Spleen (tissue), 11 donors: ENCODE data around the gene ZFX. TPM values are rescaled to one million over a fixed set of nuclear protein-coding genes. Genes with fewer than 3 reads are reported as not detected.
A peak's percentile ranks its signal among the peaks of the same experiment; 100 is the strongest.

ENCODE experiments used
- DNase-seq: peaks from one replicate; pipeline ENCODE4 v3.0.0-alpha.2; 2020
- H3K27ac ChIP-seq, 8 donors: fragments of 200-600 bp; sonication (generic) in 7 of 8; 1 replicate in 4 of 8; 2 replicates in 4 of 8; pipeline versions ENCODE4 v1.5.0 to v1.8.0; 2016 to 2021; ENCODE audit warnings: inconsistent platforms in 4 of 8, mild to moderate bottlenecking in 4 of 8, moderate library complexity in 1 of 8
- H3K27me3 ChIP-seq, 7 donors: fragments of 200-600 bp; sonication (generic) in 6 of 7; replicated peaks in 1 of 7; 1 replicate in 4 of 7; 2 replicates in 3 of 7; pipeline versions ENCODE4 v1.5.0 to v1.8.0; 2016 to 2021; ENCODE audit warnings: inconsistent platforms in 3 of 7, mild to moderate bottlenecking in 1 of 7
- H3K36me3 ChIP-seq, 6 donors: fragments of 200-600 bp; sonication (generic) in 5 of 6; 1 replicate in 4 of 6; 2 replicates in 2 of 6; pipeline versions ENCODE4 v1.5.0 to v1.8.0; 2016 to 2021; ENCODE audit warnings: inconsistent platforms in 2 of 6
- H3K4me1 ChIP-seq, 6 donors: fragments of 200-600 bp; sonication (generic) in 5 of 6; 1 replicate in 3 of 6; 2 replicates in 3 of 6; pipeline versions ENCODE4 v1.5.0 to v1.8.0; 2016 to 2021; ENCODE audit warnings: inconsistent platforms in 3 of 6
- H3K4me3 ChIP-seq, 8 donors: fragments of 200-600 bp; sonication (generic) in 7 of 8; 1 replicate in 4 of 8; 2 replicates in 4 of 8; pipeline versions ENCODE4 v1.5.0 to v1.8.0; 2016 to 2021; ENCODE audit warnings: inconsistent platforms in 4 of 8, mild to moderate bottlenecking in 4 of 8, moderate library complexity in 2 of 8
- H3K9me3 ChIP-seq, 8 donors: fragments of 200-600 bp; sonication (generic) in 7 of 8; 1 replicate in 4 of 8; 2 replicates in 4 of 8; pipeline versions ENCODE4 v1.5.0 to v1.8.0; 2016 to 2021; ENCODE audit warnings: inconsistent platforms in 4 of 8
- CTCF ChIP-seq, 11 experiments: fragments of 200-600 bp in 7 of 11; fragments of 450-650 bp in 4 of 11; sonication (generic) in 4 of 11; IDR thresholded peaks in 8 of 11; conservative IDR thresholded peaks in 3 of 11; 1 replicate in 7 of 11; 2 replicates in 4 of 11; pipeline versions ENCODE4 v1.4.0 to v1.8.0; 2016 to 2021; ENCODE audit warnings: antibody characterized with exemption in 11 of 11, inconsistent platforms in 4 of 11, mild to moderate bottlenecking in 1 of 11
- POLR2A ChIP-seq, 3 donors: fragments of 450-650 bp; IDR thresholded peaks; one replicate each; pipeline ENCODE4 v1.5.1; 2017; ENCODE audit warnings: antibody characterized with exemption in 3 of 3, mild to moderate bottlenecking in 1 of 3
- POLR2AphosphoS5 ChIP-seq, 3 donors: sonication (generic); formaldehyde crosslinking; IDR thresholded peaks; one replicate each; pipeline ENCODE4 v1.5.1; 2017; ENCODE audit warnings: antibody characterized with exemption in 3 of 3
- WGBS, 5 donors: extraction: QIAGEN DNeasy Blood & Tissue Kit in 3 of 5; methylation state at CpG; one replicate each; pipeline versions ENCODE4 v1.1.5 to v1.1.7; 2013 to 2018; 5-methylcytosine and 5-hydroxymethylcytosine counted together
- intact Hi-C: fragments of 100-400 bp; cut with DNase I; formaldehyde crosslinking; loops from one replicate; pipeline ENCODE4 v1.15.0; 2023; ENCODE audit warnings: low total_unique reads
- polyA plus RNA-seq, 3 donors: library from polyadenylated mRNA; stranded (reverse); fragments of 200-250 nt; gene quantifications; one replicate each; pipeline ENCODE4 v1.2.1, GENCODE V29; 2013
- total RNA-seq, 7 donors: library from RNA; depleted of rRNA in 3 of 7; stranded (reverse); fragments of >200 nt in 3 of 7; fragmentation: NEBNext Ultra II Directional in 4 of 7; extraction: Animal tissue kit (Norgen Biotek cat#: 25700) in 4 of 7; gene quantifications; one replicate each; pipeline versions ENCODE4 v1.1.0 to v1.2.1, GENCODE V29; 2016 to 2021
- donor health status: healthy with polysubstance abuse.
- donor health status: DM: no; HTN: no; CAD: no; lungs with moderate emphysema.
- donor health status: DM: no; HTN: no; CAD: no.
- donor health status: Bipolar disorder and iron deficiency.
- donor health status: healthy.
- donor health status: DM: no; HTN: no; CAD: no.
- donor health status: DM: yes; HTN: yes; CAD: no.

Gene ZFX
- total and polyA plus RNA-seq, 10 donors = 5.0 to 105 (median 72.2) TPM

- H3K27me3 ChIP-seq = peaks cover 0 to 18% (median 0%) of the 10 kb centered on the region in 7 donors
- no peaks in the 10 kb centered on the region for H3K9me3 ChIP-seq
- intact Hi-C loops = no loop called here
These were observed 103.5 kb downstream of the ZFX start for GRCh38 chrX:24253030-24253429.

GRCh38 chrX:24253469-24253868 is 103.9 kb downstream of the ZFX start:
- DNase-seq = no peak

More at GRCh38 chrX:24253030-24253429, 103.5 kb downstream of the ZFX start:
- WGBS, 5 donors = 58 to 94% (median 75%) methylated on average over 3 of the region's 3 CpGs
- Histone ChIP-seq H3K36me3 (no peaks in the 10 kb centered on the region), H3K4me1 (no peaks in the 10 kb centered on the region), H3K4me3 (no peak overlapping the region), H3K27ac (no peak overlapping the region)
- TF ChIP-seq CTCF (IDR thresholded peaks at IDR 0.05 in 8 of 11, conservative IDR thresholded peaks at IDR 0.05 in 3 of 11) (no peak), POLR2A (IDR thresholded peaks at IDR 0.05) (no peak), POLR2AphosphoS5 (IDR thresholded peaks at IDR 0.05) (no peak)
- no peak for DNase-seq

GRCh38 chrX:24257011-24257410 is 107.5 kb downstream of the ZFX start:
- Histone ChIP-seq H3K4me3 (no peak overlapping the region), H3K36me3 (no peaks in the 10 kb centered on the region), H3K27ac (no peak overlapping the region), H3K9me3 (no peaks in the 10 kb centered on the region), H3K27me3 (peaks cover 0 to 10% (median 0%) of the 10 kb centered on the region in 7 donors), H3K4me1 (peaks cover 0 to 10% (median 3%) of the 10 kb centered on the region in 6 donors)
- intact Hi-C loops = no loop called here
- 48 to 82% (median 76%) methylated on average over 1 of the region's 1 CpG for WGBS, 5 donors
- no peak for DNase-seq
- TF ChIP-seq POLR2AphosphoS5 (IDR thresholded peaks at IDR 0.05) (no peak), POLR2A (IDR thresholded peaks at IDR 0.05) (no peak), CTCF (IDR thresholded peaks at IDR 0.05 in 8 of 11, conservative IDR thresholded peaks at IDR 0.05 in 3 of 11) (no peak)

More at GRCh38 chrX:24253469-24253868, 103.9 kb downstream of the ZFX start:
- Histone ChIP-seq H3K36me3 (no peaks in the 10 kb centered on the region), H3K27ac (no peak overlapping the region), H3K4me1 (no peaks in the 10 kb centered on the region), H3K9me3 (no peaks in the 10 kb centered on the region), H3K4me3 (no peak overlapping the region), H3K27me3 (peaks cover 0 to 18% (median 0%) of the 10 kb centered on the region in 7 donors)
- WGBS, 5 donors = 27 to 67% (median 40%) methylated on average over 1 of the region's 1 CpG
- no peak for TF ChIP-seq CTCF (IDR thresholded peaks at IDR 0.05 in 8 of 11, conservative IDR thresholded peaks at IDR 0.05 in 3 of 11)
- no peak for TF ChIP-seq POLR2AphosphoS5 (IDR thresholded peaks at IDR 0.05)
- TF ChIP-seq POLR2A (IDR thresholded peaks at IDR 0.05) = no peak
- intact Hi-C loops = no loop called here

GRCh38 chrX:24259544-24260240 is 110.2 kb downstream of the ZFX start:
- no peak for DNase-seq
- Histone ChIP-seq H3K4me3 (no peak overlapping the region), H3K9me3 (no peaks in the 10 kb centered on the region), H3K36me3 (no peaks in the 10 kb centered on the region), H3K27me3 (peaks cover 0 to 7% (median 0%) of the 10 kb centered on the region in 7 donors), H3K27ac (no peak overlapping the region), H3K4me1 (peaks cover 0 to 10% (median 3%) of the 10 kb centered on the region in 6 donors)
- WGBS, 5 donors = 73 to 85% (median 77%) methylated on average over 9 of the region's 9 CpGs
- no peak for TF ChIP-seq POLR2A (IDR thresholded peaks at IDR 0.05)
- peak in 7 of 11 experiments; percentile 15 to 44 (median 31) for TF ChIP-seq CTCF (IDR thresholded peaks at IDR 0.05 in 8 of 11, conservative IDR thresholded peaks at IDR 0.05 in 3 of 11)
- intact Hi-C loops = no loop called here
